ENCODE results near the gene DBF4B. TPM values are rescaled to one million over a fixed set of nuclear protein-coding genes. Genes with fewer than 3 reads are reported as not detected.
A peak's percentile ranks its signal among the peaks of the same experiment; 100 is the strongest.

Gene DBF4B
- total and polyA plus RNA-seq, 10 of the 15 experiments (the other 5 are each of a cell fraction or from before 2014, with no cell fraction given): 2.4 to 24.6 (median 16.9) TPM

- ChIA-PET RAD21 (ENCODE audit: unreplicated experiment) (interaction anchor here (0.6 to 1.2 kb wide), 5 partner anchors 12 to 391 kb away, joined by 3 to 7 read pairs (median 3); no protein-coding TSS in a partner anchor), CTCF (interaction anchor here (0.6 to 7.1 kb wide), 8 partner anchors 9 to 149 kb away, joined by 3 to 118 read pairs (median 4); no protein-coding TSS in a partner anchor), POLR2A (no interaction called here), SMC1A (ENCODE audit: uncharacterized antibody, unreplicated experiment) (interaction anchor here (0.6 to 3.8 kb wide), 6 partner anchors 16 to 644 kb away, joined by 3 to 18 read pairs (median 4); no protein-coding TSS in a partner anchor)
- DNase-seq (ENCODE audit: low read depth, low spot score) (no peak), FAIRE-seq (peak; percentile 31), ATAC-seq (no peak)
- no peaks in the 10 kb centered on the region for H3K36me3 ChIP-seq (ENCODE audit: control insufficient read depth in 2 of 2, insufficient read depth in 2 of 2, low read length in 1 of 2)
- H4K20me1 ChIP-seq (ENCODE audit: control insufficient read depth, insufficient read depth): no peaks in the 10 kb centered on the region
- no peaks in the 10 kb centered on the region for H3K79me2 ChIP-seq (ENCODE audit: control insufficient read depth, insufficient read depth, low read length)
- no peak overlapping the region for H2AFZ ChIP-seq (ENCODE audit: control insufficient read depth, low read depth, low read length)
- in situ Hi-C loops (cut with MboI): no loop called here
- no peaks in the 10 kb centered on the region; a peak in 1 of 4 replicates for H3K27me3 ChIP-seq (replicated peaks in 1 of 2; ENCODE audit: control insufficient read depth in 2 of 2, insufficient read depth in 2 of 2, low read length in 1 of 2)
- no peak overlapping the region for H3K9ac ChIP-seq (ENCODE audit: control insufficient read depth, insufficient read depth, low read length)
- no peaks in the 10 kb centered on the region for H3K9me3 ChIP-seq (replicated peaks; ENCODE audit: control insufficient read depth, insufficient read depth, low read length)
- H3K4me3 ChIP-seq: no peak overlapping the region
- BruUV-seq (replicated peaks): no TSS peak
- H3K4me2 ChIP-seq (ENCODE audit: control insufficient read depth, insufficient read depth): no peak overlapping the region
- no peak overlapping the region for H3K27ac ChIP-seq (ENCODE audit: control insufficient read depth, insufficient read depth)
- H3K4me1 ChIP-seq (ENCODE audit: control insufficient read depth, insufficient read depth, low read length): no peaks in the 10 kb centered on the region
- intact Hi-C loops (cut with micrococcal nuclease; ENCODE audit: unreplicated experiment): no loop called here
- no peak for TF ChIP-seq NFYA (IDR thresholded peaks at IDR 0.05; ENCODE audit: borderline replicate concordance, low read depth, low read length)
- TF ChIP-seq ZNF24 (IDR thresholded peaks at IDR 0.05): no peak
- no peak for TF ChIP-seq BCL3 (IDR thresholded peaks at IDR 0.05; ENCODE audit: borderline replicate concordance, insufficient read depth, low read depth, low read length, poor library complexity, severe bottlenecking)
- TF ChIP-seq SMAD1 (IDR thresholded peaks at IDR 0.05; ENCODE audit: low read depth, partially characterized antibody): no peak
- TF ChIP-seq SMC3 (IDR thresholded peaks at IDR 0.05; ENCODE audit: borderline replicate concordance, low read length): peak; percentile 42; the same call in 1 of the 2 replicates
- TF ChIP-seq NFIC (IDR thresholded peaks at IDR 0.05; ENCODE audit: low read depth, low read length): no peak
- TF ChIP-seq TAF1 (IDR thresholded peaks at IDR 0.05; ENCODE audit: borderline replicate concordance, low read depth, low read length): no peak
- no peak for TF ChIP-seq ZSCAN29 (IDR thresholded peaks at IDR 0.05)
- no peak for TF ChIP-seq NRF1 (conservative IDR thresholded peaks at IDR 0.05; ENCODE audit: low read depth, low read length)
- TF ChIP-seq E4F1 (IDR thresholded peaks at IDR 0.05; ENCODE audit: borderline replicate concordance, partially characterized antibody): no peak
- no peak for TF ChIP-seq POLR2AphosphoS2 (IDR thresholded peaks at IDR 0.05; ENCODE audit: low read depth, low read length)
- TF ChIP-seq EZH2 (IDR thresholded peaks at IDR 0.05; ENCODE audit: borderline replicate concordance, control insufficient read depth, low read depth, low read length): no peak
- no peak for TF ChIP-seq YBX1 (IDR thresholded peaks at IDR 0.05)
- TF ChIP-seq E2F8 (IDR thresholded peaks at IDR 0.05; ENCODE audit: low read depth, partially characterized antibody): no peak
- TF ChIP-seq CTCF (IDR thresholded peaks at IDR 0.05 in 2 of 3, conservative IDR thresholded peaks at IDR 0.05 in 1 of 3; ENCODE audit: control insufficient read depth in 2 of 3, extremely low read depth in 1 of 3, insufficient read depth in 1 of 3, low read depth in 3 of 3, low read length in 3 of 3): peak; percentile 47 to 57 (median 52); a peak in 5 of 6 replicates
These were observed 35.9 kb upstream of the DBF4B start for GRCh38 chr17:44672479-44673093.

Data from GM12878 (cell line).